ENCODE data around the gene CYP26C1. TPM values are rescaled to one million over a fixed set of nuclear protein-coding genes. Genes with fewer than 3 reads are reported as not detected.

The CYP26C1 gene
- total RNA-seq, 1 experiment from 2014 or later = 0.45 TPM

DNA sequence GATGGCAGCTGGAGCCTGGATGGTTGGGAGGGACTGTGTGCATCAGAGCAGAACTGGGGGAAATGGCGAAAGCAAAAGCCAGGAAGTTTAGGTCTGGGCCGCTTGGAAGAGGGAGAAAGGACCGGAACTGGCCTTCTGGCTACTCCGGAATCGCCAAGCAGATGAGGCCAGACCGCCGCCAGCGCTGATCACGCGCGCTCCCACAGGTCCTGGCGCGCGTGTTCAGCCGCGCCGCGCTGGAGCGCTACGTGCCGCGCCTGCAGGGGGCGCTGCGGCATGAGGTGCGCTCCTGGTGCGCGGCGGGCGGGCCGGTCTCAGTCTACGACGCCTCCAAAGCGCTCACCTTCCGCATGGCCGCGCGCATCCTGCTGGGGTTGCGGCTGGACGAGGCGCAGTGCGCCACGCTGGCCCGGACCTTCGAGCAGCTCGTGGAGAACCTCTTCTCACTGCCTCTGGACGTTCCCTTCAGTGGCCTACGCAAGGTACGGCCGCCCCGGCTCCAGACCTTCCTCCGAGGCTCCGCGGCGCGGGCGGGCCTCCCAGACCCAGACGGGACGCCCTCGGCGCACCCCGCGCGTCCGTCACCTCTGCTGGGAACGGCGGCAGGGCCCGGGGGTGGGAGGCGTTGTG, 2.0 kb downstream of the CYP26C1 start:
- no peak for DNase-seq
- no TSS peak for BruUV-seq (replicated peaks)
- Mint-ChIP-seq H3K9me3 (ENCODE audit: low read depth, unreplicated experiment) (no peaks in the 10 kb centered on the region), H3K27ac (ENCODE audit: unreplicated experiment) (no peak overlapping the region), H3K27me3 (ENCODE audit: unreplicated experiment) (no peaks in the 10 kb centered on the region), H3K4me3 (ENCODE audit: low read depth, unreplicated experiment) (no peak overlapping the region), H3K36me3 (ENCODE audit: insufficient read depth, unreplicated experiment) (no peaks in the 10 kb centered on the region), H3K4me1 (ENCODE audit: low read depth, unreplicated experiment) (no peaks in the 10 kb centered on the region)
- TF ChIP-seq, protein P1, sequence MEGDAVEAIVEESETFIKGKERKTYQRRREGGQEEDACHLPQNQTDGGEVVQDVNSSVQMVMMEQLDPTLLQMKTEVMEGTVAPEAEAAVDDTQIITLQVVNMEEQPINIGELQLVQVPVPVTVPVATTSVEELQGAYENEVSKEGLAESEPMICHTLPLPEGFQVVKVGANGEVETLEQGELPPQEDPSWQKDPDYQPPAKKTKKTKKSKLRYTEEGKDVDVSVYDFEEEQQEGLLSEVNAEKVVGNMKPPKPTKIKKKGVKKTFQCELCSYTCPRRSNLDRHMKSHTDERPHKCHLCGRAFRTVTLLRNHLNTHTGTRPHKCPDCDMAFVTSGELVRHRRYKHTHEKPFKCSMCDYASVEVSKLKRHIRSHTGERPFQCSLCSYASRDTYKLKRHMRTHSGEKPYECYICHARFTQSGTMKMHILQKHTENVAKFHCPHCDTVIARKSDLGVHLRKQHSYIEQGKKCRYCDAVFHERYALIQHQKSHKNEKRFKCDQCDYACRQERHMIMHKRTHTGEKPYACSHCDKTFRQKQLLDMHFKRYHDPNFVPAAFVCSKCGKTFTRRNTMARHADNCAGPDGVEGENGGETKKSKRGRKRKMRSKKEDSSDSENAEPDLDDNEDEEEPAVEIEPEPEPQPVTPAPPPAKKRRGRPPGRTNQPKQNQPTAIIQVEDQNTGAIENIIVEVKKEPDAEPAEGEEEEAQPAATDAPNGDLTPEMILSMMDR (IDR thresholded peaks at IDR 0.05; ENCODE audit: unreplicated experiment) = no peak
- CTCF ChIA-PET = no interaction called here
- intact Hi-C loops (cut with micrococcal nuclease; ENCODE audit: unreplicated experiment) = no loop called here

DNA sequence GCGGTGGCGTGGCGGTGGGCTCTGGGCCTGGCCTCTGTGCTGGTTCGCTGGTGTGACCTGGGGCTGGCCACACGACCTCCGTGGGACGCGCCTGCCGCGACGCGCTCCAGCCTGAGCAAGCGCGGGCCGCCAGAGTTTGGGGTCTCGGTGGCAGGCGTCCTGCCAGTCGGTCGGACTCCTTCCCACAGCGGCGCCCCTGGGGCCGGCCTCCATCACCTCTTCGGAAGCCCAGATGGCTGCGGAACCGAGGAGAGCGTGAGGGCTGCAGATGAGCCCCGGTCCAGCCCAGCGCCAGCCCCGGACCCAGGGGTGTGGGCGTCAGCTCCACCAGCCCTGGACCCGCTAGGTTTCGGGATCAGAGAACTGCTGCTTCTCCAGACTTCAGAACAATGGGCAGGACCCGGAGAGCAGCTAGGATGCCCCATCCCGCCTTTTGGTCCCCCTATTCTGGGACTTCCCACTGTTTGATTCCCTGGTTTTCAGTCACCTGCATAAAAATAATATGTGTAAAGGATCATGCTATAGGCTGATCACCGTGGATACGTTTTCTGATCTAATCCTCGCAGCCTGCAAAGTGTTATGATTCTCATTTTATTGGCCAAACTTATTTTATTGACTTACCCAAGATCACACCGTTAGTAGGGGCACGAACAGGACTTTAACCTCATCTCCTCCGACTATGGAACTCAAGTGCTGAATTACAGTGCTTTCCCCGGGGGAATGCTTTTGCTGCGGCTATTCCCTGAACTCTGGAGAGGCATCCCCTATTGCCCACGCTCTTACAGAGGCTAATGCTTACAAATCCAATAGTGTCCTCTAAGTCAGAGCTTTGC, 2.8 kb downstream of the CYP26C1 start:
- Mint-ChIP-seq H3K27me3 (ENCODE audit: unreplicated experiment) (no peaks in the 10 kb centered on the region), H3K4me1 (ENCODE audit: low read depth, unreplicated experiment) (no peaks in the 10 kb centered on the region), H3K9me3 (ENCODE audit: low read depth, unreplicated experiment) (no peaks in the 10 kb centered on the region), H3K36me3 (ENCODE audit: insufficient read depth, unreplicated experiment) (no peaks in the 10 kb centered on the region), H3K27ac (ENCODE audit: unreplicated experiment) (no peak overlapping the region), H3K4me3 (ENCODE audit: low read depth, unreplicated experiment) (no peak overlapping the region)
- TF ChIP-seq, protein P1 (IDR thresholded peaks at IDR 0.05; ENCODE audit: unreplicated experiment) = no peak
- intact Hi-C loops (cut with micrococcal nuclease; ENCODE audit: unreplicated experiment) = no loop called here
- DNase-seq = no peak
- CTCF ChIA-PET = no interaction called here
- no TSS peak for BruUV-seq (replicated peaks)

DNA sequence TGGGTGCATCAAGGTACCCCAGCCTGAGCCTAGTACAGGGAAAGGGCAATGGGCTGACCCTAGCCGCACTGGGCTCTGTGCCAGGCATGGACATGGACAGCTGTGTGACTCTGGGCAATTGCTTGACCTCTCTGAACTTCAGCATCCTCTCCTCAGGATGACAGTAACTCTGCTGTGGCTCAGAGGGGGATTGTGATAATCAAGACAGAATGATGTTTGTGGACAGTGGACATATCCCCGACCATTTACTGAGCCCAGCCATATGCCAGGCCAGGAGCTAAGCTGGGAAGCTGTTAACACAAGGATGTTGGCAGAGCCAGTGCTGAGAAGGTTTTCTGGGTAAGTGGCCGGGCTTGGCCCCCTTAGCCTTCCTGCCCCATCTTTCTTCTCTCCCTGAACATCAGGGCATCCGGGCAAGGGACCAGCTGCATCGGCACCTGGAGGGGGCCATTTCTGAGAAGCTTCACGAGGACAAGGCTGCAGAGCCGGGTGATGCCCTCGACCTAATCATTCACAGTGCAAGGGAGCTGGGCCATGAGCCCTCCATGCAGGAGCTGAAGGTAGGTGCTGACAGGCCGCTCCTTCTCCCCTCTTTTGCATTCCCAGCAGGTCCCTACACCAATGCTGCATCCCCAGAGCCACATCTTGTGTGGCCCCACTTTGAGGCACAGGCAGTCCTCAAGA, 3.5 kb downstream of the CYP26C1 start:
- intact Hi-C loops (cut with micrococcal nuclease; ENCODE audit: unreplicated experiment) = no loop called here
- Mint-ChIP-seq H3K4me1 (ENCODE audit: low read depth, unreplicated experiment) (no peaks in the 10 kb centered on the region), H3K36me3 (ENCODE audit: insufficient read depth, unreplicated experiment) (no peaks in the 10 kb centered on the region), H3K27me3 (ENCODE audit: unreplicated experiment) (no peaks in the 10 kb centered on the region), H3K27ac (ENCODE audit: unreplicated experiment) (no peak overlapping the region), H3K9me3 (ENCODE audit: low read depth, unreplicated experiment) (no peaks in the 10 kb centered on the region), H3K4me3 (ENCODE audit: low read depth, unreplicated experiment) (no peak overlapping the region)
- TF ChIP-seq, protein P1 (IDR thresholded peaks at IDR 0.05; ENCODE audit: unreplicated experiment) = no peak
- BruUV-seq (replicated peaks) = no TSS peak
- CTCF ChIA-PET = no interaction called here
- DNase-seq = no peak

DNA sequence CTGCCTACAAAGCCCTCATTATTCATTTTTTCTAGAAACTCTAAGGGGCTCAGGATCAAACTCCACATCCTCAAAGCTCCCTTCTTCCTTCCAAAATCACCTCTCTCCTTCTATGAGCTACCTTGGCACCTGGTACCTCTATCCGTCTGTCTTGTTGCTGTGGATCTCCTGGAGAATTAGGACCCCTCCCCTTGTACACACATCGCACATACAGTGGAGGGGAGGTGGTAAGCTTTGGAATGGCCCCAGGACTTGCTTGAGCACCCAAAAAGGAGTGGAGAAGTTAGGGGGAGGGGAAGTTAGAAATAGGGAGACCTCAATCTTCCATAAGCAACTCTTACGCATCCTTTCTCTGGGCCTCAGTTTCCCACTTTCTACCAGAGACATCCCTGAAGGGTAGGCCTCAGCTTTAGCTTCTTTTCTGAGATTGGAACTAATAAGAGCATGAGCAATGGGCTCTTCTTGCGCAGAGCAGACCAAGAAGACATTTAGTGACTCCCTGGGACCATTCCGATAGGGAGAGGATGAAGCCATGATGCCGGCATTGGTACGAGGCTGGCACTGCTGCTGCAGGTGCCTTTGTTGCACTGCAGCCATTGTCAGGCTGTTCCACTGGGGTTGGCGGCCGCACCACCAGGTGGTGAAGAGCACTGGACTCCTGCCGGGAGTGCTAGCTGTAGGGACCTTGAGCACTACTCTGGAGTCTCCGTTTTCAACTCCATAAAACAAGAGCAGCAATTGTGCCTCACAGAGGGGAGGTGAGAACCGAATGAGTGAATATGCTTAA, 4.5 kb downstream of the CYP26C1 start:
- no peaks in the 10 kb centered on the region for H3K36me3 Mint-ChIP-seq (ENCODE audit: insufficient read depth, unreplicated experiment)
- DNase-seq = no peak
- no peak overlapping the region for H3K27ac Mint-ChIP-seq (ENCODE audit: unreplicated experiment)
- intact Hi-C loops (cut with micrococcal nuclease; ENCODE audit: unreplicated experiment) = no loop called here
- BruUV-seq (replicated peaks) = no TSS peak
- no peaks in the 10 kb centered on the region for H3K9me3 Mint-ChIP-seq (ENCODE audit: low read depth, unreplicated experiment)
- TF ChIP-seq, protein P1 (IDR thresholded peaks at IDR 0.05; ENCODE audit: unreplicated experiment) = no peak
- no peaks in the 10 kb centered on the region for H3K27me3 Mint-ChIP-seq (ENCODE audit: unreplicated experiment)
- CTCF ChIA-PET = no interaction called here
- H3K4me1 Mint-ChIP-seq (ENCODE audit: low read depth, unreplicated experiment) = no peaks in the 10 kb centered on the region
- H3K4me3 Mint-ChIP-seq (ENCODE audit: low read depth, unreplicated experiment) = no peak overlapping the region
